Right lobe of liver (tissue), 4 donors: Measurements from ENCODE around the gene NUMB.

Experiments used
- CTCF ChIP-seq, 4 donors: fragments of 200-600 bp in 3 of 4; fragments of 450-650 bp in 1 of 4; IDR thresholded peaks; one replicate each; pipeline versions ENCODE4 v1.5.1 to v1.8.0; 2016 to 2022; ENCODE audit warnings: antibody characterized with exemption in 4 of 4, mild to moderate bottlenecking in 2 of 4
- POLR2A ChIP-seq: fragments of 450-650 bp; IDR thresholded peaks from one replicate; pipeline ENCODE4 v1.6.1; 2017; ENCODE audit warnings: antibody characterized with exemption, mild to moderate bottlenecking
- donor health status: DM: no; HTN: no; CAD: no.
- donor health status: DM: no; HTN: no; CAD: no.
- donor health status: DM: no; HTN: yes; CAD: no.

- TF ChIP-seq CTCF (IDR thresholded peaks at IDR 0.05), result no peak
- TF ChIP-seq POLR2A, result no peak
Observed at GRCh38 chr14:73364559-73364958, 93.8 kb downstream of the NUMB start.
